ENCODE measurements around the gene ARL15.
"Not testable (repeated sequence)": the region's sequence is repeated elsewhere in the genome, so short reads cannot be mapped to it uniquely, and the experiment has no call there.

The ARL15 gene

GRCh38 chr5:54084696-54085095 is 225.7 kb downstream of the ARL15 start:
- DNase-seq: no peak

GRCh38 chr5:54083851-54084250 is 226.5 kb downstream of the ARL15 start:
- DNase-seq: no peak

GRCh38 chr5:54083245-54083644 is 227.1 kb downstream of the ARL15 start:
- DNase-seq: no peak

GRCh38 chr5:54081415-54081814 is 229.0 kb downstream of the ARL15 start:
- no peak for DNase-seq

- DNase-seq: no peak
Observed at GRCh38 chr5:54080831-54081230, 229.5 kb downstream of the ARL15 start.

- DNase-seq: no peak
Observed at GRCh38 chr5:54073735-54074134, 236.6 kb downstream of the ARL15 start.

- no peak for DNase-seq
Observed at GRCh38 chr5:54073131-54073530, 237.2 kb downstream of the ARL15 start.

GRCh38 chr5:54066433-54066832 is 243.9 kb downstream of the ARL15 start:
- no peak for DNase-seq

- no peak for DNase-seq
Observed at GRCh38 chr5:54063817-54064216, 246.6 kb downstream of the ARL15 start.

- no peak for DNase-seq
Observed at GRCh38 chr5:54062958-54063357, 247.4 kb downstream of the ARL15 start.

- not testable (repeated sequence) for DNase-seq
Observed at GRCh38 chr5:54060919-54061318, 249.5 kb downstream of the ARL15 start.

- no peak for DNase-seq
Observed at GRCh38 chr5:54049963-54050362, 260.4 kb downstream of the ARL15 start.

- DNase-seq: no peak
Observed at GRCh38 chr5:54049144-54049543, 261.2 kb downstream of the ARL15 start.

- DNase-seq: no peak
Observed at GRCh38 chr5:54045077-54045792, 265.1 kb downstream of the ARL15 start.

- DNase-seq: not testable (repeated sequence)
Observed at GRCh38 chr5:54044276-54044675, 266.1 kb downstream of the ARL15 start.

GRCh38 chr5:54040804-54041203 is 269.6 kb downstream of the ARL15 start:
- DNase-seq: no peak

- DNase-seq: no peak
Observed at GRCh38 chr5:54040018-54040417, 270.4 kb downstream of the ARL15 start.

GRCh38 chr5:54037205-54037604 is 273.2 kb downstream of the ARL15 start:
- DNase-seq: no peak

- no peak for DNase-seq
Observed at GRCh38 chr5:54030981-54031380, 279.4 kb downstream of the ARL15 start.

GRCh38 chr5:54024466-54024865 is 285.9 kb downstream of the ARL15 start:
- DNase-seq: no peak

GRCh38 chr5:54022223-54022622 is 288.1 kb downstream of the ARL15 start:
- no peak for DNase-seq

- DNase-seq: no peak
Observed at GRCh38 chr5:54021431-54022164, 288.8 kb downstream of the ARL15 start.

GRCh38 chr5:54018438-54018837 is 291.9 kb downstream of the ARL15 start:
- DNase-seq: no peak

GRCh38 chr5:54017580-54017979 is 292.8 kb downstream of the ARL15 start:
- no peak for DNase-seq

Data from cerebellar nuclear complex (tissue), 1 donor.